A549 (cell line): ENCODE data around the gene RAI2. TPM values are rescaled to one million over a fixed set of nuclear protein-coding genes. Genes with fewer than 3 reads are reported as not detected.

Experiments
- ATAC-seq, 2 experiments: fragments of 200-7000 bp in 1 of 2; fragments of >200 bp in 1 of 2; cut with Nextera tagmentation in 1 of 2; cut with Tn5 transposase in 1 of 2; 3 replicates each; pipeline versions ENCODE4 v1.8.0 to v1.9.1; 2018 to 2020; ENCODE audit warnings: mild to moderate bottlenecking in 1 of 2, moderate library complexity in 1 of 2
- CTCF ChIA-PET: fragments of 300-600 bp; sonication (Branson Sonifier 250); formaldehyde crosslinking; extraction: SDS; loops from one replicate; lab custom pipeline; 2021; ENCODE audit warnings: antibody characterized with exemption, inconsistent platforms; lab: Yijun Ruan, JAX
- POLR2A ChIA-PET: fragments of 350-600 bp; formaldehyde crosslinking; extraction: SDS; loops from one replicate; lab custom pipeline; 2021; ENCODE audit warnings: antibody characterized with exemption, inconsistent platforms; lab: Yijun Ruan, JAX
- DNase-seq, 2 experiments: peaks; one replicate each; pipeline versions ENCODE4 v3.0.0 to v3.0.0-alpha.2; 2011 to 2016; ENCODE audit warnings: low read depth in 1 of 2, low spot score in 1 of 2
- FAIRE-seq: peaks from 2 replicates; lab custom pipeline; 2011; peaks lifted over from hg19 to GRCh38; lab: Jason Lieb, UNC
- H3K27ac ChIP-seq, 2 experiments: fragments of >200 bp; sonication (Bioruptor Twin); formaldehyde crosslinking; 3 replicates each; pipeline ENCODE4 v1.5.1; 2016 to 2017
- H3K4me1 ChIP-seq: fragments of >200 bp; sonication (Bioruptor Twin); formaldehyde crosslinking; 3 replicates; pipeline ENCODE4 v1.6.1; 2016
- H3K4me2 ChIP-seq: fragments of >200 bp; sonication (Bioruptor Twin); formaldehyde crosslinking; 3 replicates; pipeline ENCODE4 v1.6.1; 2016
- H3K4me3 ChIP-seq: fragments of >200 bp; sonication (Bioruptor Twin); formaldehyde crosslinking; 3 replicates; pipeline ENCODE4 v1.5.1; 2016
- H3K9me3 ChIP-seq: fragments of >200 bp; sonication (Bioruptor Twin); formaldehyde crosslinking; 3 replicates; pipeline ENCODE4 v1.6.1; 2016
- BHLHE40 ChIP-seq: IDR thresholded peaks from 2 replicates; pipeline ENCODE4 v1.6.1; 2012; ENCODE audit warnings: low read depth, low read length, inconsistent platforms
- CBX2 ChIP-seq: fragments of 200-600 bp; sonication (generic); IDR thresholded peaks from 2 replicates; pipeline ENCODE4 v1.6.1; 2016; ENCODE audit warnings: low read depth, mild to moderate bottlenecking, borderline replicate concordance
- CEBPB ChIP-seq, 2 experiments: fragments of >200 bp in 1 of 2; sonication (Bioruptor Twin) in 1 of 2; formaldehyde crosslinking in 1 of 2; IDR thresholded peaks; 2 replicates each; pipeline ENCODE4 v1.6.1; 2012 to 2016
- EHMT2 ChIP-seq: fragments of 200-600 bp; sonication (generic); IDR thresholded peaks from 2 replicates; pipeline ENCODE4 v1.6.1; 2016; ENCODE audit warnings: antibody characterized with exemption, low read depth, mild to moderate bottlenecking, moderate library complexity
- FOSB ChIP-seq: fragments of 250-450 bp; sonication (Bioruptor Pico); IDR thresholded peaks from 2 replicates; pipeline ENCODE4 v1.5.0; 2020; ENCODE audit warnings: mild to moderate bottlenecking, moderate library complexity
- FOXS1 ChIP-seq: fragments of 250-450 bp; sonication (Bioruptor Pico); IDR thresholded peaks from 2 replicates; pipeline ENCODE4 v1.5.0; 2020; ENCODE audit warnings: mild to moderate bottlenecking, moderate library complexity
- HDAC2 ChIP-seq: fragments of 200-600 bp; sonication (generic); IDR thresholded peaks from 2 replicates; pipeline ENCODE4 v1.6.1; 2016
- HOXA7 ChIP-seq: fragments of 250-450 bp; sonication (Bioruptor Pico); IDR thresholded peaks from 2 replicates; pipeline ENCODE4 v1.5.0; 2020; ENCODE audit warnings: mild to moderate bottlenecking, moderate library complexity
- HOXB5 ChIP-seq: fragments of 250-450 bp; sonication (Bioruptor Pico); IDR thresholded peaks from 2 replicates; pipeline ENCODE4 v1.5.0; 2020; ENCODE audit warnings: mild to moderate bottlenecking, moderate library complexity
- JUN ChIP-seq, 2 experiments: fragments of >200 bp; sonication (Bioruptor Twin); formaldehyde crosslinking; IDR thresholded peaks; 2 replicates in 1 of 2; 3 replicates in 1 of 2; pipeline ENCODE4 v1.6.1; 2016 to 2017
- KDM1A ChIP-seq: fragments of 200-600 bp; sonication (generic); IDR thresholded peaks from 2 replicates; pipeline ENCODE4 v1.6.1; 2016; ENCODE audit warnings: low read depth, mild to moderate bottlenecking
- MAFK ChIP-seq: fragments of 450-650 bp; IDR thresholded peaks from 2 replicates; pipeline ENCODE4 v1.6.1; 2014; ENCODE audit not compliant: partially characterized antibody
- NFE2L2 ChIP-seq: fragments of 150-350 bp; conservative IDR thresholded peaks from 2 replicates; pipeline ENCODE4 v1.6.1; 2014; ENCODE audit warnings: low read length
- PHF8 ChIP-seq: fragments of 200-600 bp; sonication (generic); IDR thresholded peaks from 2 replicates; pipeline ENCODE4 v1.6.1; 2016; ENCODE audit warnings: low read depth, mild to moderate bottlenecking, antibody characterized with exemption, moderate library complexity, borderline replicate concordance
- POLR2AphosphoS2 ChIP-seq: conservative IDR thresholded peaks from 2 replicates; pipeline ENCODE4 v1.6.1; 2012; ENCODE audit warnings: low read length, improper control_type of control experiment, inconsistent platforms
- RAD21 ChIP-seq, 2 experiments: fragments of >200 bp in 1 of 2; sonication (Bioruptor Twin) in 1 of 2; formaldehyde crosslinking in 1 of 2; IDR thresholded peaks in 1 of 2; conservative IDR thresholded peaks in 1 of 2; 2 replicates in 1 of 2; 3 replicates in 1 of 2; pipeline ENCODE4 v1.6.1; 2012 to 2018; ENCODE audit warnings: inconsistent platforms in 1 of 2
- RNF2 ChIP-seq: fragments of 200-600 bp; sonication (generic); IDR thresholded peaks from 2 replicates; pipeline ENCODE4 v1.6.1; 2016; ENCODE audit warnings: low read depth, mild to moderate bottlenecking, antibody characterized with exemption, moderate library complexity, borderline replicate concordance
- TFCP2L1 ChIP-seq: fragments of 250-450 bp; sonication (Bioruptor Pico); IDR thresholded peaks from 2 replicates; pipeline ENCODE4 v1.5.0; 2021; ENCODE audit warnings: mild to moderate bottlenecking
- TP53 ChIP-seq: fragments of 250-450 bp; sonication (Bioruptor Pico); IDR thresholded peaks from 2 replicates; pipeline ENCODE4 v1.5.0; 2021; ENCODE audit warnings: mild to moderate bottlenecking, moderate library complexity
- ZC3H11A ChIP-seq: fragments of 450-650 bp; IDR thresholded peaks from 2 replicates; pipeline ENCODE4 v1.6.1; 2014; ENCODE audit warnings: antibody characterized with exemption, mild to moderate bottlenecking
- ZNF302 ChIP-seq: fragments of 250-450 bp; sonication (Bioruptor Pico); IDR thresholded peaks from 2 replicates; pipeline ENCODE4 v1.9.0; 2021; ENCODE audit warnings: inconsistent platforms, mild to moderate bottlenecking, moderate library complexity
- WGBS: methylation state at CpG from one replicate; pipeline ENCODE4 v1.1.6; 2017; ENCODE audit errors: missing lambda C conversion rate; 5-methylcytosine and 5-hydroxymethylcytosine counted together
- polyA plus RNA-seq, 4 experiments: library from polyadenylated mRNA; depleted of rRNA in 3 of 4; stranded (reverse); fragments of >200 nt; fragmentation: RNase III in 1 of 4; extraction: RNeasy Plus Mini Kit Qiagen cat#74134 plus additional on column Dnase treatment in 1 of 4; gene quantifications; 2 replicates in 3 of 4; 3 replicates in 1 of 4; pipeline ENCODE4 v1.2.3, GENCODE V29; 2011 to 2017
- TF ChIP-seq, protein P1 (sequence below): IDR thresholded peaks from 2 replicates; pipeline ENCODE4 v1.6.1; 2012
- TF ChIP-seq, protein P2 (sequence below): IDR thresholded peaks from 2 replicates; pipeline ENCODE4 v1.6.1; 2012; ENCODE audit warnings: low read depth, borderline replicate concordance
- TF ChIP-seq, protein P3 (sequence below): fragments of 250-450 bp; sonication (Bioruptor Pico); IDR thresholded peaks from 2 replicates; pipeline ENCODE4 v1.5.0; 2021; ENCODE audit warnings: mild to moderate bottlenecking, moderate library complexity, borderline replicate concordance
- TF ChIP-seq, protein P4 (sequence below): fragments of 200-600 bp; sonication (generic); IDR thresholded peaks from 2 replicates; pipeline ENCODE4 v1.6.1; 2016; ENCODE audit warnings: antibody characterized with exemption, mild to moderate bottlenecking, moderate library complexity
- TF ChIP-seq, protein P5 (sequence below): fragments of >200 bp; sonication (Bioruptor Twin); formaldehyde crosslinking; IDR thresholded peaks from 3 replicates; pipeline ENCODE4 v1.6.1; 2016
- TF ChIP-seq, protein P6 (sequence below): fragments of 450-650 bp; IDR thresholded peaks from 2 replicates; pipeline ENCODE4 v1.6.1; 2014; ENCODE audit warnings: antibody characterized with exemption

RAI2 gene
- polyA plus RNA-seq, 2 of the 4 experiments (the other 2 are of a cell fraction): not detected

DNA sequence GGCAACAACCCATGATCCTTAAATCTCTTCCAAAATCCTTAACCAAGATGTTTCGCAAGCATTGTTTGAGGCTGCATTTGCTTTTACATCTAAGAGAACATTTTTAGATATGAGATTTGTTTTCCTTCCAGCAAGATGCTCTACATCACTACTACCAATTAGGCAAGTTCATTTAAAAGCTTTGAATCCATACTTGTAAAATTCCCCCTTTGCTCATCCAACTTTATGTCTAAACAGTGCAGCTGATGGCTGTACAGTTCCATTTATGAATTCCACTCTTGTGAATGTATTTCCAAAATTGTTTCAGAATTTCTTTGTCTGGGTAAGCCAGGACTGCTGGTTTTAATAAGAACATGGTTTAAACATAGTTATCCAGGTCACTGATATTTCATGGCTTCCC lies 31.5 kb downstream of the RAI2 start (continued):
- TF ChIP-seq HOXA7 (CRISPR knock-in tag) (no peak), CBX2 (no peak), TP53 (CRISPR knock-in tag) (no peak), KDM1A (no peak), HDAC2 (no peak), RAD21 (conservative IDR thresholded peaks at IDR 0.05 in 1 of 2, IDR thresholded peaks at IDR 0.05 in 1 of 2) (no peak)
- TF ChIP-seq, protein P1, sequence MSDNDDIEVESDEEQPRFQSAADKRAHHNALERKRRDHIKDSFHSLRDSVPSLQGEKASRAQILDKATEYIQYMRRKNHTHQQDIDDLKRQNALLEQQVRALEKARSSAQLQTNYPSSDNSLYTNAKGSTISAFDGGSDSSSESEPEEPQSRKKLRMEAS: no peak
- TF ChIP-seq, protein P2, sequence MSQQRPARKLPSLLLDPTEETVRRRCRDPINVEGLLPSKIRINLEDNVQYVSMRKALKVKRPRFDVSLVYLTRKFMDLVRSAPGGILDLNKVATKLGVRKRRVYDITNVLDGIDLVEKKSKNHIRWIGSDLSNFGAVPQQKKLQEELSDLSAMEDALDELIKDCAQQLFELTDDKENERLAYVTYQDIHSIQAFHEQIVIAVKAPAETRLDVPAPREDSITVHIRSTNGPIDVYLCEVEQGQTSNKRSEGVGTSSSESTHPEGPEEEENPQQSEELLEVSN: no peak
- TF ChIP-seq, protein P3, sequence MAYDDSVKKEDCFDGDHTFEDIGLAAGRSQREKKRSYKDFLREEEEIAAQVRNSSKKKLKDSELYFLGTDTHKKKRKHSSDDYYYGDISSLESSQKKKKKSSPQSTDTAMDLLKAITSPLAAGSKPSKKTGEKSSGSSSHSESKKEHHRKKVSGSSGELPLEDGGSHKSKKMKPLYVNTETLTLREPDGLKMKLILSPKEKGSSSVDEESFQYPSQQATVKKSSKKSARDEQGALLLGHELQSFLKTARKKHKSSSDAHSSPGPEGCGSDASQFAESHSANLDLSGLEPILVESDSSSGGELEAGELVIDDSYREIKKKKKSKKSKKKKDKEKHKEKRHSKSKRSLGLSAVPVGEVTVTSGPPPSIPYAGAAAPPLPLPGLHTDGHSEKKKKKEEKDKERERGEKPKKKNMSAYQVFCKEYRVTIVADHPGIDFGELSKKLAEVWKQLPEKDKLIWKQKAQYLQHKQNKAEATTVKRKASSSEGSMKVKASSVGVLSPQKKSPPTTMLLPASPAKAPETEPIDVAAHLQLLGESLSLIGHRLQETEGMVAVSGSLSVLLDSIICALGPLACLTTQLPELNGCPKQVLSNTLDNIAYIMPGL: no peak

DNA sequence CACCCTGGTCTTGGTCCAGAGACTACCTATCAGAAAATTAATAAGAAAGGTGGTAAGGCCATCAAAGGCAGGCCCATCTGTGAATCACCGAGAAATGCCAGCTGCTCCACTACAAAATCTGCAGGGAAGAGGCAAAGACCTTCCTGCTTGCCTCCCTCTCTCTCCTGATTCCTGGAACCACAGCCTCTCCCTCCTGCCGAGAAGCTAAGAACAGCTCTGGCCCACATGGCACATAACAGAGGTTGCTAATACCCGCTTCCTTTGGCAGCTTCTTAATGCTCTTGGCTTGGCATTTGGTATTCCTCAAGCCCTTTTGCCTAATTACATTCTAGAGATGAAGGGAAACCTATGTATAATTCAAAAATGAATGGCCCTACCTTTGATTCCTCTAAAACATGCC lies 32.9 kb downstream of the RAI2 start:
- H3K27ac ChIP-seq: no peak overlapping the region
- no peaks in the 10 kb centered on the region for H3K4me1 ChIP-seq
- ATAC-seq (no peak), DNase-seq (no peak), FAIRE-seq (no peak)
- 37% methylated on average over 3 of the region's 3 CpGs for WGBS
- no peak overlapping the region for H3K4me3 ChIP-seq
- H3K4me2 ChIP-seq: no peak overlapping the region
- TF ChIP-seq PHF8: no peak
- TF ChIP-seq BHLHE40: no peak
- TF ChIP-seq CEBPB (IDR thresholded peaks at IDR 0.05): no peak
- TF ChIP-seq RNF2: no peak
- TF ChIP-seq TFCP2L1 (CRISPR knock-in tag): no peak
- TF ChIP-seq ZNF302: no peak
- no peak for TF ChIP-seq CBX2
- TF ChIP-seq FOSB (CRISPR knock-in tag): no peak
- no peak for TF ChIP-seq POLR2AphosphoS2
- TF ChIP-seq FOXS1 (CRISPR knock-in tag): no peak
- TF ChIP-seq JUN (IDR thresholded peaks at IDR 0.05): no peak
- no peak for TF ChIP-seq TP53 (CRISPR knock-in tag)
- TF ChIP-seq HOXB5 (CRISPR knock-in tag): no peak
- TF ChIP-seq, protein P4, sequence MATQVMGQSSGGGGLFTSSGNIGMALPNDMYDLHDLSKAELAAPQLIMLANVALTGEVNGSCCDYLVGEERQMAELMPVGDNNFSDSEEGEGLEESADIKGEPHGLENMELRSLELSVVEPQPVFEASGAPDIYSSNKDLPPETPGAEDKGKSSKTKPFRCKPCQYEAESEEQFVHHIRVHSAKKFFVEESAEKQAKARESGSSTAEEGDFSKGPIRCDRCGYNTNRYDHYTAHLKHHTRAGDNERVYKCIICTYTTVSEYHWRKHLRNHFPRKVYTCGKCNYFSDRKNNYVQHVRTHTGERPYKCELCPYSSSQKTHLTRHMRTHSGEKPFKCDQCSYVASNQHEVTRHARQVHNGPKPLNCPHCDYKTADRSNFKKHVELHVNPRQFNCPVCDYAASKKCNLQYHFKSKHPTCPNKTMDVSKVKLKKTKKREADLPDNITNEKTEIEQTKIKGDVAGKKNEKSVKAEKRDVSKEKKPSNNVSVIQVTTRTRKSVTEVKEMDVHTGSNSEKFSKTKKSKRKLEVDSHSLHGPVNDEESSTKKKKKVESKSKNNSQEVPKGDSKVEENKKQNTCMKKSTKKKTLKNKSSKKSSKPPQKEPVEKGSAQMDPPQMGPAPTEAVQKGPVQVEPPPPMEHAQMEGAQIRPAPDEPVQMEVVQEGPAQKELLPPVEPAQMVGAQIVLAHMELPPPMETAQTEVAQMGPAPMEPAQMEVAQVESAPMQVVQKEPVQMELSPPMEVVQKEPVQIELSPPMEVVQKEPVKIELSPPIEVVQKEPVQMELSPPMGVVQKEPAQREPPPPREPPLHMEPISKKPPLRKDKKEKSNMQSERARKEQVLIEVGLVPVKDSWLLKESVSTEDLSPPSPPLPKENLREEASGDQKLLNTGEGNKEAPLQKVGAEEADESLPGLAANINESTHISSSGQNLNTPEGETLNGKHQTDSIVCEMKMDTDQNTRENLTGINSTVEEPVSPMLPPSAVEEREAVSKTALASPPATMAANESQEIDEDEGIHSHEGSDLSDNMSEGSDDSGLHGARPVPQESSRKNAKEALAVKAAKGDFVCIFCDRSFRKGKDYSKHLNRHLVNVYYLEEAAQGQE: no peak
- TF ChIP-seq ZC3H11A: no peak
- TF ChIP-seq, protein P5, sequence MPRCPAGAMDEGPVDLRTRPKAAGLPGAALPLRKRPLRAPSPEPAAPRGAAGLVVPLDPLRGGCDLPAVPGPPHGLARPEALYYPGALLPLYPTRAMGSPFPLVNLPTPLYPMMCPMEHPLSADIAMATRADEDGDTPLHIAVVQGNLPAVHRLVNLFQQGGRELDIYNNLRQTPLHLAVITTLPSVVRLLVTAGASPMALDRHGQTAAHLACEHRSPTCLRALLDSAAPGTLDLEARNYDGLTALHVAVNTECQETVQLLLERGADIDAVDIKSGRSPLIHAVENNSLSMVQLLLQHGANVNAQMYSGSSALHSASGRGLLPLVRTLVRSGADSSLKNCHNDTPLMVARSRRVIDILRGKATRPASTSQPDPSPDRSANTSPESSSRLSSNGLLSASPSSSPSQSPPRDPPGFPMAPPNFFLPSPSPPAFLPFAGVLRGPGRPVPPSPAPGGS: no peak
- no peak for TF ChIP-seq EHMT2
- TF ChIP-seq NFE2L2: no peak
- no peak for TF ChIP-seq MAFK
- TF ChIP-seq, protein P6, sequence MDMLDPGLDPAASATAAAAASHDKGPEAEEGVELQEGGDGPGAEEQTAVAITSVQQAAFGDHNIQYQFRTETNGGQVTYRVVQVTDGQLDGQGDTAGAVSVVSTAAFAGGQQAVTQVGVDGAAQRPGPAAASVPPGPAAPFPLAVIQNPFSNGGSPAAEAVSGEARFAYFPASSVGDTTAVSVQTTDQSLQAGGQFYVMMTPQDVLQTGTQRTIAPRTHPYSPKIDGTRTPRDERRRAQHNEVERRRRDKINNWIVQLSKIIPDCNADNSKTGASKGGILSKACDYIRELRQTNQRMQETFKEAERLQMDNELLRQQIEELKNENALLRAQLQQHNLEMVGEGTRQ: no peak
- H3K9me3 ChIP-seq: no peaks in the 10 kb centered on the region
- POLR2A ChIA-PET: no interaction called here
- CTCF ChIA-PET: interaction anchor here (1.5 kb wide), 1 partner anchor 382 kb away, joined by 3 read pairs; no protein-coding TSS in a partner anchor
